Mononuclear cell (primary cell): ENCODE measurements around the gene NBL1. TPM values are rescaled to one million over a fixed set of nuclear protein-coding genes. Genes with fewer than 3 reads are reported as not detected.

Experiments used
- H3K27me3 ChIP-seq: 2 replicates; pipeline ENCODE4 v1.6.0; 2011; ENCODE audit warnings: low read length, control low read depth; ENCODE audit not compliant: insufficient read depth
- H3K4me1 ChIP-seq: 2 replicates; pipeline ENCODE4 v1.5.1; 2011; ENCODE audit warnings: mild to moderate bottlenecking, low read length, control low read depth; ENCODE audit not compliant: insufficient read depth
- H3K4me3 ChIP-seq: 2 replicates; pipeline ENCODE4 v1.5.1; 2011; ENCODE audit warnings: mild to moderate bottlenecking, low read length, moderate library complexity
- H3K9me3 ChIP-seq: 2 replicates; pipeline ENCODE4 v1.5.1; 2011; ENCODE audit warnings: low read depth, mild to moderate bottlenecking, control low read depth, low read length
- total RNA-seq: library from RNA; depleted of rRNA; stranded (reverse); fragments of >200 nt; gene quantifications from one replicate; pipeline ENCODE4 v1.2.3, GENCODE V29; 2012

The NBL1 gene
- total RNA-seq, 1 donor, result 5.7 TPM

- no peak overlapping the region for H3K4me3 ChIP-seq
- H3K4me1 ChIP-seq, result peaks cover 20% of the 10 kb centered on the region
- no peaks in the 10 kb centered on the region for H3K27me3 ChIP-seq
- H3K9me3 ChIP-seq, result no peaks in the 10 kb centered on the region
Measured at GRCh38 chr1:19687414-19687813, 43.3 kb downstream of the NBL1 start.

GRCh38 chr1:19688041-19688842 lies 44.1 kb downstream of the NBL1 start:
- peaks cover 20% of the 10 kb centered on the region for H3K4me1 ChIP-seq
- no peak overlapping the region for H3K4me3 ChIP-seq
- H3K9me3 ChIP-seq, result no peaks in the 10 kb centered on the region
- H3K27me3 ChIP-seq, result no peaks in the 10 kb centered on the region

- H3K4me3 ChIP-seq, result no peak overlapping the region
- H3K9me3 ChIP-seq, result no peaks in the 10 kb centered on the region
- peaks cover 20% of the 10 kb centered on the region for H3K4me1 ChIP-seq
- no peaks in the 10 kb centered on the region for H3K27me3 ChIP-seq
Measured at GRCh38 chr1:19689085-19689757, 45.1 kb downstream of the NBL1 start.

GRCh38 chr1:19689856-19690255 lies 45.7 kb downstream of the NBL1 start:
- H3K9me3 ChIP-seq, result no peaks in the 10 kb centered on the region
- no peaks in the 10 kb centered on the region for H3K27me3 ChIP-seq
- H3K4me1 ChIP-seq, result peaks cover 20% of the 10 kb centered on the region
- no peak overlapping the region for H3K4me3 ChIP-seq

GRCh38 chr1:19690342-19690741 lies 46.2 kb downstream of the NBL1 start:
- Histone ChIP-seq H3K27me3 (no peaks in the 10 kb centered on the region), H3K9me3 (no peaks in the 10 kb centered on the region), H3K4me3 (no peak overlapping the region), H3K4me1 (peaks cover 20% of the 10 kb centered on the region)

- H3K9me3 ChIP-seq, result no peaks in the 10 kb centered on the region
- no peaks in the 10 kb centered on the region for H3K27me3 ChIP-seq
- H3K4me3 ChIP-seq, result no peak overlapping the region
- peaks cover 4% of the 10 kb centered on the region for H3K4me1 ChIP-seq
Measured at GRCh38 chr1:19694298-19694697, 50.2 kb downstream of the NBL1 start.

GRCh38 chr1:19695772-19696171 lies 51.7 kb downstream of the NBL1 start:
- Histone ChIP-seq H3K4me3 (no peak overlapping the region), H3K4me1 (no peaks in the 10 kb centered on the region), H3K9me3 (no peaks in the 10 kb centered on the region), H3K27me3 (no peaks in the 10 kb centered on the region)

- H3K4me3 ChIP-seq, result no peak overlapping the region
- H3K4me1 ChIP-seq, result no peaks in the 10 kb centered on the region
- H3K27me3 ChIP-seq, result no peaks in the 10 kb centered on the region
- no peaks in the 10 kb centered on the region for H3K9me3 ChIP-seq
Measured at GRCh38 chr1:19696820-19697219, 52.7 kb downstream of the NBL1 start.

- Histone ChIP-seq H3K4me3 (no peak overlapping the region), H3K27me3 (no peaks in the 10 kb centered on the region), H3K4me1 (no peaks in the 10 kb centered on the region), H3K9me3 (no peaks in the 10 kb centered on the region)
Measured at GRCh38 chr1:19698181-19698580, 54.1 kb downstream of the NBL1 start.

- no peaks in the 10 kb centered on the region for H3K9me3 ChIP-seq
- no peak overlapping the region for H3K4me3 ChIP-seq
- no peaks in the 10 kb centered on the region for H3K27me3 ChIP-seq
- H3K4me1 ChIP-seq, result no peaks in the 10 kb centered on the region
Measured at GRCh38 chr1:19700079-19700777, 56.1 kb downstream of the NBL1 start.

GRCh38 chr1:19703280-19703679 lies 59.2 kb downstream of the NBL1 start:
- Histone ChIP-seq H3K27me3 (no peaks in the 10 kb centered on the region), H3K4me3 (no peak overlapping the region), H3K4me1 (no peaks in the 10 kb centered on the region), H3K9me3 (no peaks in the 10 kb centered on the region)

- Histone ChIP-seq H3K27me3 (no peaks in the 10 kb centered on the region), H3K4me1 (no peaks in the 10 kb centered on the region), H3K4me3 (no peak overlapping the region), H3K9me3 (no peaks in the 10 kb centered on the region)
Measured at GRCh38 chr1:19704247-19705113, 60.4 kb downstream of the NBL1 start.

GRCh38 chr1:19705464-19705863 lies 61.4 kb downstream of the NBL1 start:
- Histone ChIP-seq H3K9me3 (no peaks in the 10 kb centered on the region), H3K27me3 (no peaks in the 10 kb centered on the region), H3K4me1 (no peaks in the 10 kb centered on the region), H3K4me3 (no peak overlapping the region)

- Histone ChIP-seq H3K27me3 (no peaks in the 10 kb centered on the region), H3K9me3 (no peaks in the 10 kb centered on the region), H3K4me1 (no peaks in the 10 kb centered on the region), H3K4me3 (no peak overlapping the region)
Measured at GRCh38 chr1:19706136-19706535, 62.0 kb downstream of the NBL1 start.
